Measurements from ENCODE around the gene KCNT2. TPM values are rescaled to one million over a fixed set of nuclear protein-coding genes. Genes with fewer than 3 reads are reported as not detected.

Gene KCNT2
- total RNA-seq, 1 donor from 2014 or later, result 8.4 TPM

DNA sequence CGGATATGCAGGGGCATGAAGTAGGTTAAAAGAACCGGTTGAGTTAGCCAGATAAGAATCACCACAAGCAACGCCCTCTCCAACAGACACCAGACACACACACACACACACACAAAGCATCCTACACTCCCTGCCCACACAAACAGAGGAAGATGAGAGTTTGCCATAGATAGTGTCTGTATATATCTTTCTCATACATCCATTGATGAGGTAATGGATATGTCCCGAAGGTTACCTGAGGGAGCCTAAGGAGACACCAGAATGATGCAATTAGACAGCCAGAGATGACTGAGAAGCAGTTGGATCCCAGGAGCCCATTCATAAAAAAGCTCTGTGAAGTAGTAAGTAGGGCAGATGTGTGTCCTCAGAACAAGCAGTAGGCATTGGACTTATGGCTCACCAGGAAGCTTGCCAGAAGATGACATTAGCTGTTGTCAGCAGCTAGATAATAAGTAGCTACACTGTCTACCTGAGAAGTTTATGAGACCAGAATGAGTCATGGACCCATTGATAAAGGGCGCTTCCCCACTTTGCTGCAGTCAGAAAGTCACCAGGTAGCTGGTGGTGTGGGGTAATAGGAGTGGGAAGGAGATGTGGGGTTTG lies 247.0 kb downstream of the KCNT2 start:
- Histone ChIP-seq H3K9me3 (no peaks in the 10 kb centered on the region), H3K4me3 (no peak overlapping the region), H3K4me1 (no peaks in the 10 kb centered on the region), H3K36me3 (no peaks in the 10 kb centered on the region), H3K27ac (no peak overlapping the region), H3K27me3 (no peaks in the 10 kb centered on the region)
- TF ChIP-seq, protein P1, sequence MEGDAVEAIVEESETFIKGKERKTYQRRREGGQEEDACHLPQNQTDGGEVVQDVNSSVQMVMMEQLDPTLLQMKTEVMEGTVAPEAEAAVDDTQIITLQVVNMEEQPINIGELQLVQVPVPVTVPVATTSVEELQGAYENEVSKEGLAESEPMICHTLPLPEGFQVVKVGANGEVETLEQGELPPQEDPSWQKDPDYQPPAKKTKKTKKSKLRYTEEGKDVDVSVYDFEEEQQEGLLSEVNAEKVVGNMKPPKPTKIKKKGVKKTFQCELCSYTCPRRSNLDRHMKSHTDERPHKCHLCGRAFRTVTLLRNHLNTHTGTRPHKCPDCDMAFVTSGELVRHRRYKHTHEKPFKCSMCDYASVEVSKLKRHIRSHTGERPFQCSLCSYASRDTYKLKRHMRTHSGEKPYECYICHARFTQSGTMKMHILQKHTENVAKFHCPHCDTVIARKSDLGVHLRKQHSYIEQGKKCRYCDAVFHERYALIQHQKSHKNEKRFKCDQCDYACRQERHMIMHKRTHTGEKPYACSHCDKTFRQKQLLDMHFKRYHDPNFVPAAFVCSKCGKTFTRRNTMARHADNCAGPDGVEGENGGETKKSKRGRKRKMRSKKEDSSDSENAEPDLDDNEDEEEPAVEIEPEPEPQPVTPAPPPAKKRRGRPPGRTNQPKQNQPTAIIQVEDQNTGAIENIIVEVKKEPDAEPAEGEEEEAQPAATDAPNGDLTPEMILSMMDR (IDR thresholded peaks at IDR 0.05), result no peak
- intact Hi-C loops (cut with DNase I), result loop anchor here (5.0 kb wide), 1 partner anchor 301 kb away; no protein-coding TSS in a partner anchor
- DNase-seq (ENCODE audit: low spot score in 2 of 2), result no peak

DNA sequence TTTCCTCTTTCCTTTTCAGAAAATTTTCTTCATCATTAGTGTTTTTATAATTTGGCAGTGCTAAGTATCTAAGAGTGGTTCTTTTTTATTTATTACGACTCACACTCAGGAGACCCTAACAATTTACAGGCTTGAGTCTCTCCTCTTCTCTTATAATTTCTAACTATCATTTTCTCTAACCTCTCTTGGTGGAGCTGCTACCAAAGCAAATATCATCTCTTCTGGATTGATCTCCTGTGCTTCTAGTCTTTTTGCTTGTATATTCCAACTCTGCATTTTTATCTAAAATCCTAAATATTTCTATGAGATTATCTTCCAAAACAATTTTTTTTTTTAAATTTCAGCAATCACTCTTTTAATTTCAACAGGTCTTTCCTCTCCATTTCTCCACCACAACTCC lies 250.3 kb downstream of the KCNT2 start:
- no peak for DNase-seq (ENCODE audit: low spot score in 2 of 2)
- Histone ChIP-seq H3K4me1 (no peaks in the 10 kb centered on the region), H3K9me3 (no peaks in the 10 kb centered on the region), H3K4me3 (no peak overlapping the region), H3K36me3 (no peaks in the 10 kb centered on the region), H3K27me3 (no peaks in the 10 kb centered on the region), H3K27ac (no peak overlapping the region)
- TF ChIP-seq, protein P1 (IDR thresholded peaks at IDR 0.05), result no peak
- intact Hi-C loops (cut with DNase I), result no loop called here

DNA sequence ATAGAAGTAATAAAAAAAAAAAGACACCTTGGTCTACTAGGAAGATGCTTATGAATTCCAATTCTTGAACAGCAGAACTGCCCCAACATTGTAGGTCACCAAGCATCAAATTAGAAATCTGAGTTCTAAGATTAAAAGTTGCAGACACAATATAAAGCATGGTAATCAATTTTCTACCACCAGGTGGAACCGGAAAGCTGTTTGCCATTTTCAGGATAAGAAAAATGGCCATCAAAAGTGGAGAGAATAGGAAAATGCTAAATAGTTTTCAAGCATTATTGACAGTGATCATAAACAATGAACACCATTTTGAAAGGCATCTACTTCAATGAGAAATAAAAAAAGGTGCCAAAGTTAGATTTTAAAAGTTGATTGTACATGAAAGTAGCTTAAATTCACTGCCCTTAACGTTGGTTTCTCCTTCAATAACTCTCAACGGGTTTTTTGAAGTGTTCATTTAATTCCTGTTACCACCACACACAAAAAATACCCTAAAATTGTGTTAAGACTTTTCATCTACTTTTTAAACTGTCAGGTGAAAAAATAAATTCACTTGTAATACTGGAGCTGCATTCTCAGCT lies 252.9 kb downstream of the KCNT2 start:
- intact Hi-C loops (cut with DNase I), result no loop called here
- H3K9me3 ChIP-seq, result no peaks in the 10 kb centered on the region
- H3K4me3 ChIP-seq, result no peak overlapping the region

DNA sequence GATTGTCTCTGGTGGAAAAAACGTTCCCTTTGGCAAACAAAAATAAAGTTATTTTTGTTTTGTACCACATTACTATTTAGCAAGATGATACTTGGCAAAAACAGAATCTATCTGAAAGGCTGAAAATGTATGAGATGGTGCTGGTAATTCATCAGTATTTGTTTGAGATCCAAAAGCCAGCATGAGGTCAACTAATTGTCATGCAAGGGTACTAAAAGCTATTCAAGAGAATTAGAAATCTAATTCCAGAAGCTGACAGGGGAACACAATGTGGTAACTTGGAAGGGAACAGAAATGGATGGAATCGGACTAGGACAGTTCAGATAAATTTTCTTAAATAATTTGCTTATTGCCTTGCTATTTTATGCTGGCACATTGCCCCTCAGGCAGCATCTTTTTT lies 263.8 kb downstream of the KCNT2 start:
- no peak for DNase-seq (ENCODE audit: low spot score in 2 of 2)
- TF ChIP-seq, protein P1 (IDR thresholded peaks at IDR 0.05), result no peak
- Histone ChIP-seq H3K27me3 (no peaks in the 10 kb centered on the region), H3K27ac (no peak overlapping the region), H3K9me3 (no peaks in the 10 kb centered on the region), H3K36me3 (no peaks in the 10 kb centered on the region), H3K4me1 (no peaks in the 10 kb centered on the region), H3K4me3 (no peak overlapping the region)
- intact Hi-C loops (cut with DNase I), result no loop called here

More for the DNA sequence above, 252.9 kb downstream of the KCNT2 start:
- H3K27ac ChIP-seq, result no peak overlapping the region
- H3K36me3 ChIP-seq, result no peaks in the 10 kb centered on the region
- no peaks in the 10 kb centered on the region for H3K27me3 ChIP-seq
- TF ChIP-seq, protein P1 (IDR thresholded peaks at IDR 0.05), result peak in 2 of 3 experiments; percentile 15 to 18
- no peaks in the 10 kb centered on the region for H3K4me1 ChIP-seq
- no peak for DNase-seq (ENCODE audit: low spot score in 2 of 2)

DNA sequence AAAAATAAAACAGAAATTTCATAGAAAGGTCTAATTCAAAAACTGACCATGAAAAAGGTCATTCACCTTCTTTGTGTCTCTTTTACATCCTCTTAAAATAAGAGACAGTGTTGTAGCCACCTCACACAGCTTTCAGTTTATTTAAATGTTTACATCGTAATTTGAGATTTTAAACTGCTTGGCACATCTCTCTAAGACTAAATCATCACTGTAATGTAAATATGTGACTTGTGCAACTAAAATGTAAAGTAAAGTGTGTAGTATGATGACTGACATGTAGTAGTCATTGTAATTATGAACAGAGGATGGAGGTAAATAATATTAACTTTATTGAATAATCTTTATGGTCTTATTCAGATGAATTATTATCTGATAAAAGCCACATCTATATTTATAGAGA lies 283.9 kb downstream of the KCNT2 start:
- no peak overlapping the region for H3K4me3 ChIP-seq
- H3K27me3 ChIP-seq, result no peaks in the 10 kb centered on the region
- no peaks in the 10 kb centered on the region for H3K36me3 ChIP-seq
- intact Hi-C loops (cut with DNase I), result no loop called here
- TF ChIP-seq, protein P1 (IDR thresholded peaks at IDR 0.05), result no peak
- H3K9me3 ChIP-seq, result no peaks in the 10 kb centered on the region
- no peaks in the 10 kb centered on the region for H3K4me1 ChIP-seq
- H3K27ac ChIP-seq, result no peak overlapping the region
- no peak for DNase-seq (ENCODE audit: low spot score in 2 of 2)
